GM12874 (cell line): Measurements from ENCODE around the gene SIM1.

ENCODE experiments used
- TF ChIP-seq, protein P1 (sequence below): IDR thresholded peaks from 2 replicates; pipeline ENCODE4 v1.5.1; 2011; ENCODE audit warnings: low read depth, mild to moderate bottlenecking, control low read depth, low read length, moderate library complexity; ENCODE audit not compliant: insufficient read depth

The SIM1 gene

DNA sequence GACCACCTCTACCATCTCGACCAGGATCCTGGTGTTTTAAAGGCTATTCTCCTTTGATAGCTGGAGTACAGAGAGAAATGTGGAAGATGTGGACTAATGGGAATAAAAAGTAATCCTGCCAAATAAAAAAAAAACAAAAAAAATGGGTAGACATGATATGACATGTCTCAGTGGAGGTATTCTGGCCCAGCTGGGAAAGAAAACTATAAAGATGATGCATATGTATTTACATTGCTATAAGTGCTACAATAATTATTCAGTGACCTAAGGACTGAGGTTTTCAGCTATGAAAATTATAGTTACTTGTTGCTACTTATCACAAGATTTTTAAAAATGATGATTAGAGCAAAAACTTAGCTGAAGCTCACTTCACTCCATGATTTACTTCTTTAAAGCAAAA, 101.1 kb downstream of the SIM1 start:
- TF ChIP-seq, protein P1, sequence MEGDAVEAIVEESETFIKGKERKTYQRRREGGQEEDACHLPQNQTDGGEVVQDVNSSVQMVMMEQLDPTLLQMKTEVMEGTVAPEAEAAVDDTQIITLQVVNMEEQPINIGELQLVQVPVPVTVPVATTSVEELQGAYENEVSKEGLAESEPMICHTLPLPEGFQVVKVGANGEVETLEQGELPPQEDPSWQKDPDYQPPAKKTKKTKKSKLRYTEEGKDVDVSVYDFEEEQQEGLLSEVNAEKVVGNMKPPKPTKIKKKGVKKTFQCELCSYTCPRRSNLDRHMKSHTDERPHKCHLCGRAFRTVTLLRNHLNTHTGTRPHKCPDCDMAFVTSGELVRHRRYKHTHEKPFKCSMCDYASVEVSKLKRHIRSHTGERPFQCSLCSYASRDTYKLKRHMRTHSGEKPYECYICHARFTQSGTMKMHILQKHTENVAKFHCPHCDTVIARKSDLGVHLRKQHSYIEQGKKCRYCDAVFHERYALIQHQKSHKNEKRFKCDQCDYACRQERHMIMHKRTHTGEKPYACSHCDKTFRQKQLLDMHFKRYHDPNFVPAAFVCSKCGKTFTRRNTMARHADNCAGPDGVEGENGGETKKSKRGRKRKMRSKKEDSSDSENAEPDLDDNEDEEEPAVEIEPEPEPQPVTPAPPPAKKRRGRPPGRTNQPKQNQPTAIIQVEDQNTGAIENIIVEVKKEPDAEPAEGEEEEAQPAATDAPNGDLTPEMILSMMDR = no peak

- TF ChIP-seq, protein P1 = no peak
These were observed 111.3 kb downstream of the SIM1 start for GRCh38 chr6:100353276-100354015.

DNA sequence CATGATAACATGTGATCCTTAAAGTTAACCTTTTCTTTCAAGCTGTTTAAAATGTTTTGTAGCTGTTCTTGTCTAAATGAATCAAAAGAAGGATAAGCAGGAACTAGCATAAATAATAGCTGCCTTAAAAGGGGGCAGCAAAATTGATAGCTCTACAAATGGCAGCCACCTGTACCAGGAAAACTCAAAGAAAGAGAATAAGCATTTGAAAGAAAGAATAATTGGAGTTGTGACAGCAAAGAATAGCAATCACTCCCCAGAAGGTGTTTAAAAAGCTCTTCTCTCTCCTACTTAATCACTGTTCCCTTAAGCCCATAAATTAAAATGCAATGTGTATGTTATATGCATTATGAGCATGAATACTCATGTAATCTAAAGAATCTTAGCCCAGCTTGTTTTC, 114.6 kb downstream of the SIM1 start:
- TF ChIP-seq, protein P1 = no peak

GRCh38 chr6:100349366-100349765, 115.4 kb downstream of the SIM1 start:
- TF ChIP-seq, protein P1 = no peak

DNA sequence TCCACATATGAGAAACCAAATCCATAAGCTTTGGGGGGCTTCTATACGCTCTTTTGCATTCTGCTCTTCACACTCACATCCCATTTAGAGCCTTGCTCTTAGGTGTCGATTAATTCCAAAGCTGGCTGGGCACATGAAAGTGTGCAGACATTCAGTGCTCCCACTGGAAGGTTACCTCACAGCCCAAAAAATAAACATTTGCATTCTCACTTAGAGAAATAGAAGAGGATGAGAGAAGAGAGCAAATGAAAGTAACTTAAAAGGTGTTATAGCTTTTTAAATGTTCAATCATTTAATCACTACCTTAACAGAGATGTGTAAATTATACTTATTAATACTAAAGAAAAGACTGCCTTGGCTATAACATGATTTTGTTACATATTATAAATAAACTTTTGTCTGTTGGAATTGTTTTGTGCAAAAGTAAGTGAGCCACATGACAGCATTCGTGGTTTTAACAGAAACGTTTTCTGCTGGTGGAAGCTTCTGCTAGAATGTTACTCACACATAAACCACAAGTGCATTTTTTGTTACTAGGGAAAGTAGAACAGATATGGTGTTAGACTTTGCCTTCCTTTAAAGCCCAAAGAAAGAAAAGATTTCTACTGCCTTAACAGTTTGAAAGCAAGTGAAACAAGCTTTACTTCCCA, 116.7 kb downstream of the SIM1 start:
- TF ChIP-seq, protein P1 = no peak

DNA sequence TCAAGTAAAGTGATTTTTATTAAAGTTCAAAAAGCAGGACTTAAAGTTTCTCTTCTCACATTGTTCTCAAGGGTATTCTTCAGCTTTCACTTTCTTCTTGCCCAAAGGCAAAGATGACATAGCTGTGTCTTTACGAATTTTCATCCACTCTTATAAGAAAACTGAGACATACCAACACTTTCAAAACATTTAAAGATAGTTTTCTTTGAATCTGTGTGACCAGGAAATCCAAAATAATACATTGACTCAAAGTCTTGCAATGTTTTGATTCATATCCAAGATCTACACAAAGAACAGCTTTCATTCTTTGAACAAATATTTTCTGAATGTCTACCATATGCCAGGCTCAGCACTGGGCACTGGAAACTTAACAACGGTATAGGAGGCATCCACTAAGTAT, 117.9 kb downstream of the SIM1 start:
- TF ChIP-seq, protein P1 = no peak

GRCh38 chr6:100346203-100346602, 118.5 kb downstream of the SIM1 start:
- TF ChIP-seq, protein P1 = no peak
